HCT116 (cell line): ENCODE results near the gene GALNS. TPM values are rescaled to one million over a fixed set of nuclear protein-coding genes. Genes with fewer than 3 reads are reported as not detected.

Source experiments
- ATAC-seq: fragments of 200-7000 bp; cut with Tn5 transposase; 2 replicates; pipeline ENCODE4 v1.9.1; 2020; ENCODE audit warnings: mild to moderate bottlenecking, moderate library complexity
- BruUV-seq: library from RNA; stranded (reverse); fragments of 400-500 nt; replicated peaks from 2 replicates; lab custom pipeline; 2021; lab: Mats Ljungman, UMichigan
- CTCF ChIA-PET: fragments of 300-600 bp; sonication (Branson Sonifier 250); formaldehyde crosslinking; loops from one replicate; lab custom pipeline; 2021; ENCODE audit warnings: antibody characterized with exemption; lab: Charles Lee
- POLR2A ChIA-PET: fragments of 300-600, 350-600 bp; sonication (Branson Sonifier 250); formaldehyde crosslinking; loops from one replicate; lab custom pipeline; 2021; ENCODE audit warnings: antibody characterized with exemption; lab: Charles Lee
- RAD21 ChIA-PET, 2 experiments: fragments of 300-600 bp; sonication (Branson Sonifier 250); formaldehyde crosslinking; loops; one replicate each; lab custom pipeline; 2023; ENCODE audit warnings: low total read pairs in 2 of 2; ENCODE audit not compliant: uncharacterized antibody in 2 of 2, unreplicated experiment in 2 of 2, low non-redundant PET in 1 of 2; lab: Charles Lee
- DNase-seq: peaks from one replicate; pipeline ENCODE4 v3.0.0-alpha.2; 2010; ENCODE audit warnings: low read depth, low spot score
- H2AFZ ChIP-seq: fragments of 200-600 bp; shearing (Covaris generic), sonication (generic); 2 replicates; pipeline ENCODE4 v1.6.1; 2017; ENCODE audit warnings: low read depth, mixed run types, mixed read lengths, antibody characterized with exemption, low read length; ENCODE audit not compliant: poor library complexity, severe bottlenecking
- H3K27ac ChIP-seq: 2 replicates; pipeline ENCODE4 v1.5.1; 2012; ENCODE audit warnings: low read depth, low read length
- H3K27me3 ChIP-seq: fragments of 200-600 bp; sonication (generic); 2 replicates; pipeline ENCODE4 v1.6.1; 2016; ENCODE audit warnings: mixed run types, low read length, mixed read lengths; ENCODE audit not compliant: insufficient read depth
- H3K36me3 ChIP-seq, 2 experiments: fragments of 200-500 bp in 1 of 2; fragments of 200-600 bp in 1 of 2; sonication (Bioruptor generic) in 1 of 2; sonication (generic) in 1 of 2; 2 replicates each; pipeline versions ENCODE4 v1.5.1 to v1.6.1; 2014 to 2016; ENCODE audit warnings: low read length in 2 of 2, inconsistent platforms in 1 of 2, mixed read lengths in 1 of 2, mixed run types in 1 of 2; ENCODE audit not compliant: insufficient read depth in 2 of 2, control insufficient read depth in 1 of 2
- H3K4me1 ChIP-seq, 2 experiments: fragments of 200-600 bp in 1 of 2; sonication (generic) in 1 of 2; 2 replicates each; pipeline versions ENCODE4 v1.5.1 to v1.6.1; 2012 to 2017; ENCODE audit warnings: low read length in 2 of 2, inconsistent platforms in 1 of 2, mild to moderate bottlenecking in 1 of 2, mixed read lengths in 1 of 2, mixed run types in 1 of 2, moderate library complexity in 1 of 2; ENCODE audit not compliant: insufficient read depth in 2 of 2, control insufficient read depth in 1 of 2
- H3K4me2 ChIP-seq: fragments of 200-600 bp; sonication (generic); 2 replicates; pipeline ENCODE4 v1.6.1; 2017; ENCODE audit warnings: mixed run types, low read length, mixed read lengths
- H3K4me3 ChIP-seq, 2 experiments: fragments of 200-600 bp in 1 of 2; sonication (generic) in 1 of 2; replicated peaks in 1 of 2; 2 replicates each; pipeline ENCODE4 v1.5.1; 2011 to 2016; ENCODE audit warnings: low read length in 2 of 2, control low read depth in 1 of 2, low read depth in 1 of 2, mild to moderate bottlenecking in 1 of 2, mixed read lengths in 1 of 2, mixed run types in 1 of 2
- H3K79me2 ChIP-seq: fragments of 200-600 bp; sonication (generic); 2 replicates; pipeline ENCODE4 v1.6.1; 2017; ENCODE audit warnings: mild to moderate bottlenecking, mixed run types, low read length, moderate library complexity, mixed read lengths; ENCODE audit not compliant: insufficient read depth
- H3K9ac ChIP-seq: fragments of 200-600 bp; sonication (generic); 2 replicates; pipeline ENCODE4 v1.6.1; 2016; ENCODE audit warnings: low read length, mixed read lengths
- H3K9me2 ChIP-seq: fragments of 200-600 bp; sonication (generic), shearing (Covaris generic); 2 replicates; pipeline ENCODE4 v1.6.1; 2017; ENCODE audit warnings: mixed run types, mild to moderate bottlenecking, moderate library complexity; ENCODE audit not compliant: insufficient read depth
- H3K9me3 ChIP-seq, 2 experiments: fragments of 200-500 bp in 1 of 2; fragments of 200-600 bp in 1 of 2; sonication (Bioruptor generic) in 1 of 2; sonication (generic) in 1 of 2; 2 replicates each; pipeline ENCODE4 v1.6.1; 2014 to 2017; ENCODE audit warnings: low read length in 2 of 2, mixed read lengths in 2 of 2, inconsistent platforms in 1 of 2, low read depth in 1 of 2, mild to moderate bottlenecking in 1 of 2, mixed run types in 1 of 2, moderate library complexity in 1 of 2; ENCODE audit not compliant: control insufficient read depth in 1 of 2, insufficient read depth in 1 of 2
- H4K20me1 ChIP-seq: fragments of 200-600 bp; sonication (generic), shearing (Covaris generic); 2 replicates; pipeline ENCODE4 v1.6.1; 2017; ENCODE audit warnings: mixed run types, mild to moderate bottlenecking, moderate library complexity; ENCODE audit not compliant: insufficient read depth
- CEBPB ChIP-seq: IDR thresholded peaks from 2 replicates; pipeline ENCODE4 v1.6.1; 2012; ENCODE audit warnings: low read depth
- CTCF ChIP-seq, 3 experiments: fragments of 200-600 bp in 1 of 3; sonication (generic) in 1 of 3; IDR thresholded peaks in 2 of 3; conservative IDR thresholded peaks in 1 of 3; 2 replicates each; pipeline ENCODE4 v1.5.1; 2012 to 2017; ENCODE audit warnings: low read depth in 2 of 3, low read length in 2 of 3, antibody characterized with exemption in 1 of 3, borderline replicate concordance in 1 of 3, control low read depth in 1 of 3, mild to moderate bottlenecking in 1 of 3, mixed read lengths in 1 of 3, mixed run types in 1 of 3, moderate library complexity in 1 of 3; ENCODE audit not compliant: insufficient read depth in 1 of 3
- EGR1 ChIP-seq: IDR thresholded peaks from 2 replicates; pipeline ENCODE4 v1.6.1; 2012; ENCODE audit warnings: low read depth
- ELF1 ChIP-seq: IDR thresholded peaks from 2 replicates; pipeline ENCODE4 v1.6.1; 2012; ENCODE audit warnings: low read depth, borderline replicate concordance
- EZH2 ChIP-seq: fragments of 200-600 bp; sonication (generic); IDR thresholded peaks from 2 replicates; pipeline ENCODE4 v1.6.1; 2017; ENCODE audit warnings: antibody characterized with exemption, mixed run types
- EZH2phosphoT487 ChIP-seq: fragments of 200-600 bp; IDR thresholded peaks from 2 replicates; pipeline ENCODE4 v1.6.1; 2018; ENCODE audit warnings: antibody characterized with exemption, borderline replicate concordance
- FOSL1 ChIP-seq: IDR thresholded peaks from 2 replicates; pipeline ENCODE4 v1.6.1; 2012; ENCODE audit warnings: low read depth
- JUND ChIP-seq: IDR thresholded peaks from 2 replicates; pipeline ENCODE4 v1.6.1; 2012
- MAX ChIP-seq: IDR thresholded peaks from 2 replicates; pipeline ENCODE4 v1.6.1; 2012
- POLR2A ChIP-seq: IDR thresholded peaks from 2 replicates; pipeline ENCODE4 v1.7.0; 2011; ENCODE audit warnings: borderline replicate concordance; ENCODE audit not compliant: insufficient read depth, insufficient read length; ENCODE audit errors: extremely low read depth
- POLR2AphosphoS5 ChIP-seq: IDR thresholded peaks from 2 replicates; pipeline ENCODE4 v1.6.1; 2011; ENCODE audit warnings: mild to moderate bottlenecking, low read depth, low read length, moderate library complexity
- RAD21 ChIP-seq: IDR thresholded peaks from 2 replicates; pipeline ENCODE4 v1.6.1; 2012; ENCODE audit warnings: low read depth, mild to moderate bottlenecking
- REST ChIP-seq: IDR thresholded peaks from 2 replicates; pipeline ENCODE4 v1.6.1; 2012; ENCODE audit warnings: low read depth
- SIN3A ChIP-seq: IDR thresholded peaks from 2 replicates; pipeline ENCODE4 v1.6.1; 2012; ENCODE audit warnings: low read depth
- SP1 ChIP-seq: IDR thresholded peaks from 2 replicates; pipeline ENCODE4 v1.6.1; 2012; ENCODE audit warnings: low read depth
- SRF ChIP-seq: IDR thresholded peaks from 2 replicates; pipeline ENCODE4 v1.6.1; 2012; ENCODE audit warnings: low read depth
- TCF7L2 ChIP-seq: IDR thresholded peaks from 2 replicates; pipeline ENCODE4 v1.7.0; 2011; ENCODE audit warnings: borderline replicate concordance, inconsistent platforms; ENCODE audit not compliant: insufficient read depth, insufficient read length; ENCODE audit errors: extremely low read depth
- ZBTB33 ChIP-seq: IDR thresholded peaks from 2 replicates; pipeline ENCODE4 v1.6.1; 2011; ENCODE audit warnings: mild to moderate bottlenecking, low read length, moderate library complexity; ENCODE audit not compliant: insufficient replicate concordance; ENCODE audit errors: extremely low read depth
- ZFX ChIP-seq: fragments of 450-650 bp; IDR thresholded peaks from 2 replicates; pipeline ENCODE4 v1.6.1; 2017
- intact Hi-C: fragments of 100-400 bp; cut with micrococcal nuclease; formaldehyde crosslinking; loops from 2 replicates; pipeline ENCODE4 v1.10.0; 2022
- total RNA-seq: library from RNA; stranded (reverse); gene quantifications from one replicate; pipeline ENCODE4 v1.2.1, GENCODE V29; 2021; ENCODE audit not compliant: unreplicated experiment

The GALNS gene
- total RNA-seq, 1 experiment from 2014 or later: 44.6 TPM

GRCh38 chr16:88810912-88811768 lies 45.6 kb downstream of the GALNS start:
- peak overlapping the region; percentile 87 for H3K9ac ChIP-seq
- RAD21 ChIA-PET: interaction anchor here (1.0 to 1.3 kb wide), 2 partner anchors 46 to 356 kb away, joined by 4 to 8 read pairs; partner anchors contain the start of genes GALNS (in 1 of the 2) and TRAPPC2L (in 1 of the 2)
- peaks cover 47% of the 10 kb centered on the region for H3K79me2 ChIP-seq
- DNase-seq (peak; percentile 81), ATAC-seq (peak; percentile 58)
- H3K9me3 ChIP-seq: no peaks in the 10 kb centered on the region
- H2AFZ ChIP-seq: no peak overlapping the region
- CTCF ChIA-PET: interaction anchor here (1.0 to 4.9 kb wide), 6 partner anchors 8 to 405 kb away, joined by 3 to 33 read pairs (median 4); partner anchors contain the start of genes GALNS and TRAPPC2L
- BruUV-seq: no TSS peak
- intact Hi-C loops: loop anchor here (10.0 kb wide), 2 partner anchors 244 to 754 kb away; partner anchors contain the start of gene RPL13
- peaks cover 22 to 58% of the 10 kb centered on the region in 2 experiments for H3K4me1 ChIP-seq
- POLR2A ChIA-PET: interaction anchor here (0.7 to 3.2 kb wide), 13 partner anchors 8 to 407 kb away, joined by 3 to 16 read pairs (median 4); partner anchors contain the start of genes CDH15, CDT1, PIEZO1 and ZC3H18
- no peaks in the 10 kb centered on the region for H3K27me3 ChIP-seq
- H4K20me1 ChIP-seq: peaks cover 4% of the 10 kb centered on the region; the same call in 1 of the 2 replicates
- H3K27ac ChIP-seq: peak overlapping the region; percentile 100
- H3K36me3 ChIP-seq: peaks cover 13 to 44% of the 10 kb centered on the region in 2 experiments; a peak in 3 of 4 replicates
- H3K4me2 ChIP-seq: peak overlapping the region; percentile 94
- no peaks in the 10 kb centered on the region for H3K9me2 ChIP-seq
- peak overlapping the region; percentile 72 to 75 for H3K4me3 ChIP-seq
- TF ChIP-seq SP1 (no peak), POLR2A (peak; percentile 84), EGR1 (no peak), CTCF (IDR thresholded peaks at IDR 0.05 in 2 of 3, conservative IDR thresholded peaks at IDR 0.05 in 1 of 3; ENCODE audit: borderline replicate concordance in 1 of 3, insufficient read depth in 1 of 3, low read depth in 2 of 3, low read length in 2 of 3) (no peak), MAX (no peak), REST (no peak), ZFX (peak; percentile 75), CEBPB (no peak), RAD21 (no peak), EZH2phosphoT487 (no peak), ELF1 (no peak), SIN3A (no peak), JUND (no peak), TCF7L2 (no peak), POLR2AphosphoS5 (peak; percentile 92), FOSL1 (no peak), ZBTB33 (no peak), SRF (no peak), EZH2 (no peak)
